HL-60 (cell line): ENCODE measurements around the gene ANKFN1.

Source experiments
- CTCF ChIP-seq: IDR thresholded peaks from one replicate; pipeline ENCODE4 v1.5.1; 2011; ENCODE audit warnings: low read length, control low read depth, inconsistent platforms; ENCODE audit not compliant: insufficient read depth
- GABPA ChIP-seq: IDR thresholded peaks from 2 replicates; pipeline ENCODE4 v1.6.1; 2012; ENCODE audit warnings: low read depth
- POLR2AphosphoS5 ChIP-seq: IDR thresholded peaks from 2 replicates; pipeline ENCODE4 v1.6.1; 2012; ENCODE audit warnings: low read depth
- TF ChIP-seq, protein P1 (sequence below): IDR thresholded peaks from 2 replicates; pipeline ENCODE4 v1.6.1; 2012; ENCODE audit warnings: low read depth; ENCODE audit not compliant: insufficient replicate concordance

GRCh38 chr17:56389356-56389755 is 236.1 kb downstream of the ANKFN1 start:
- TF ChIP-seq CTCF = no peak
- TF ChIP-seq, protein P1, sequence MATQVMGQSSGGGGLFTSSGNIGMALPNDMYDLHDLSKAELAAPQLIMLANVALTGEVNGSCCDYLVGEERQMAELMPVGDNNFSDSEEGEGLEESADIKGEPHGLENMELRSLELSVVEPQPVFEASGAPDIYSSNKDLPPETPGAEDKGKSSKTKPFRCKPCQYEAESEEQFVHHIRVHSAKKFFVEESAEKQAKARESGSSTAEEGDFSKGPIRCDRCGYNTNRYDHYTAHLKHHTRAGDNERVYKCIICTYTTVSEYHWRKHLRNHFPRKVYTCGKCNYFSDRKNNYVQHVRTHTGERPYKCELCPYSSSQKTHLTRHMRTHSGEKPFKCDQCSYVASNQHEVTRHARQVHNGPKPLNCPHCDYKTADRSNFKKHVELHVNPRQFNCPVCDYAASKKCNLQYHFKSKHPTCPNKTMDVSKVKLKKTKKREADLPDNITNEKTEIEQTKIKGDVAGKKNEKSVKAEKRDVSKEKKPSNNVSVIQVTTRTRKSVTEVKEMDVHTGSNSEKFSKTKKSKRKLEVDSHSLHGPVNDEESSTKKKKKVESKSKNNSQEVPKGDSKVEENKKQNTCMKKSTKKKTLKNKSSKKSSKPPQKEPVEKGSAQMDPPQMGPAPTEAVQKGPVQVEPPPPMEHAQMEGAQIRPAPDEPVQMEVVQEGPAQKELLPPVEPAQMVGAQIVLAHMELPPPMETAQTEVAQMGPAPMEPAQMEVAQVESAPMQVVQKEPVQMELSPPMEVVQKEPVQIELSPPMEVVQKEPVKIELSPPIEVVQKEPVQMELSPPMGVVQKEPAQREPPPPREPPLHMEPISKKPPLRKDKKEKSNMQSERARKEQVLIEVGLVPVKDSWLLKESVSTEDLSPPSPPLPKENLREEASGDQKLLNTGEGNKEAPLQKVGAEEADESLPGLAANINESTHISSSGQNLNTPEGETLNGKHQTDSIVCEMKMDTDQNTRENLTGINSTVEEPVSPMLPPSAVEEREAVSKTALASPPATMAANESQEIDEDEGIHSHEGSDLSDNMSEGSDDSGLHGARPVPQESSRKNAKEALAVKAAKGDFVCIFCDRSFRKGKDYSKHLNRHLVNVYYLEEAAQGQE = no peak
- TF ChIP-seq POLR2AphosphoS5 = no peak
- TF ChIP-seq GABPA = no peak
